ENCODE results near the gene ACCSL. TPM values are rescaled to one million over a fixed set of nuclear protein-coding genes. Genes with fewer than 3 reads are reported as not detected.

The ACCSL gene
- total RNA-seq, 1 experiment from 2014 or later, result not detected

Other genes starting within 250 kb of the ACCSL start
- 43.1 and 105 TPM in 2 replicates for gene ALKBH3, start 167.2 kb upstream of the ACCSL start, total RNA-seq (2014; rRNA removed; shearing (Covaris generic); ENCODE audit: low replicate concordance)
- not detected in 2 replicates for gene C11orf96, start 105.3 kb upstream of the ACCSL start, total RNA-seq (2014; rRNA removed; shearing (Covaris generic); ENCODE audit: low replicate concordance)
- 13.4 and 22.1 TPM in 2 replicates for gene ACCS, start 18.3 kb downstream of the ACCSL start, total RNA-seq (2014; rRNA removed; shearing (Covaris generic); ENCODE audit: low replicate concordance)
- 84.2 and 89.6 TPM in 2 replicates for gene EXT2, start 47.7 kb downstream of the ACCSL start, total RNA-seq (2014; rRNA removed; shearing (Covaris generic); ENCODE audit: low replicate concordance)

Data from Caki2 (cell line).